GDM1 (cell line): ENCODE measurements around the gene PDLIM7.

Experiments used
- DNase-seq: peaks from one replicate; lab custom pipeline; 2025; lab: John Stamatoyannopoulos, UW

The PDLIM7 gene

GRCh38 chr5:177444106-177445051 is 53.0 kb downstream of the PDLIM7 start:
- DNase-seq: no peak

GRCh38 chr5:177443144-177443983 is 54.0 kb downstream of the PDLIM7 start:
- DNase-seq: no peak

GRCh38 chr5:177442066-177442826 is 55.2 kb downstream of the PDLIM7 start:
- no peak for DNase-seq

GRCh38 chr5:177440990-177441780 is 56.2 kb downstream of the PDLIM7 start:
- no peak for DNase-seq

- no peak for DNase-seq
Observed at GRCh38 chr5:177440211-177440989, 57.0 kb downstream of the PDLIM7 start.

GRCh38 chr5:177439518-177440053 is 57.8 kb downstream of the PDLIM7 start:
- DNase-seq: no peak

GRCh38 chr5:177438468-177438867 is 58.9 kb downstream of the PDLIM7 start:
- DNase-seq: no peak

- DNase-seq: no peak
Observed at GRCh38 chr5:177437623-177438022, 59.8 kb downstream of the PDLIM7 start.

- DNase-seq: no peak
Observed at GRCh38 chr5:177435847-177436536, 61.4 kb downstream of the PDLIM7 start.

GRCh38 chr5:177434942-177435738 is 62.3 kb downstream of the PDLIM7 start:
- DNase-seq: no peak

GRCh38 chr5:177434437-177434836 is 63.0 kb downstream of the PDLIM7 start:
- DNase-seq: no peak

- DNase-seq: no peak
Observed at GRCh38 chr5:177433658-177434217, 63.7 kb downstream of the PDLIM7 start.
